Lower leg skin (tissue), 3 donors: ENCODE results near the gene AKAP6.

Experiments used
- POLR2A ChIP-seq, 2 donors: fragments of 450-650 bp; IDR thresholded peaks; one replicate each; pipeline ENCODE4 v1.6.1; 2016 to 2017; ENCODE audit warnings: antibody characterized with exemption in 2 of 2, mild to moderate bottlenecking in 1 of 2, moderate library complexity in 1 of 2
- TF ChIP-seq, protein P1 (sequence below), 3 donors: fragments of 450-650 bp; IDR thresholded peaks; one replicate each; pipeline ENCODE4 v1.5.1; 2016; ENCODE audit warnings: antibody characterized with exemption in 3 of 3, mild to moderate bottlenecking in 3 of 3, moderate library complexity in 2 of 3

GRCh38 chr14:32722631-32723183, 393.6 kb downstream of the AKAP6 start:
- TF ChIP-seq, protein P1, sequence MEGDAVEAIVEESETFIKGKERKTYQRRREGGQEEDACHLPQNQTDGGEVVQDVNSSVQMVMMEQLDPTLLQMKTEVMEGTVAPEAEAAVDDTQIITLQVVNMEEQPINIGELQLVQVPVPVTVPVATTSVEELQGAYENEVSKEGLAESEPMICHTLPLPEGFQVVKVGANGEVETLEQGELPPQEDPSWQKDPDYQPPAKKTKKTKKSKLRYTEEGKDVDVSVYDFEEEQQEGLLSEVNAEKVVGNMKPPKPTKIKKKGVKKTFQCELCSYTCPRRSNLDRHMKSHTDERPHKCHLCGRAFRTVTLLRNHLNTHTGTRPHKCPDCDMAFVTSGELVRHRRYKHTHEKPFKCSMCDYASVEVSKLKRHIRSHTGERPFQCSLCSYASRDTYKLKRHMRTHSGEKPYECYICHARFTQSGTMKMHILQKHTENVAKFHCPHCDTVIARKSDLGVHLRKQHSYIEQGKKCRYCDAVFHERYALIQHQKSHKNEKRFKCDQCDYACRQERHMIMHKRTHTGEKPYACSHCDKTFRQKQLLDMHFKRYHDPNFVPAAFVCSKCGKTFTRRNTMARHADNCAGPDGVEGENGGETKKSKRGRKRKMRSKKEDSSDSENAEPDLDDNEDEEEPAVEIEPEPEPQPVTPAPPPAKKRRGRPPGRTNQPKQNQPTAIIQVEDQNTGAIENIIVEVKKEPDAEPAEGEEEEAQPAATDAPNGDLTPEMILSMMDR (IDR thresholded peaks at IDR 0.05) = no peak
- TF ChIP-seq POLR2A (IDR thresholded peaks at IDR 0.05) = no peak
